Subcutaneous abdominal adipose tissue (tissue), 5 donors: ENCODE data around the gene DCAF11.

ENCODE experiments used
- H3K27ac ChIP-seq: one replicate; pipeline ENCODE4 v1.7.0; 2013; ENCODE audit warnings: low read depth, mild to moderate bottlenecking, inconsistent platforms, low read length, moderate library complexity
- H3K27me3 ChIP-seq, 5 donors: one replicate each; pipeline ENCODE4 v1.7.0; 2013; ENCODE audit warnings: low read length in 5 of 5, inconsistent platforms in 1 of 5; ENCODE audit not compliant: control insufficient read depth in 5 of 5, insufficient read depth in 4 of 5
- H3K36me3 ChIP-seq, 5 donors: one replicate each; pipeline ENCODE4 v1.7.0; 2013; ENCODE audit warnings: low read length in 5 of 5; ENCODE audit not compliant: control insufficient read depth in 5 of 5, insufficient read depth in 5 of 5
- H3K4me1 ChIP-seq, 5 donors: one replicate each; pipeline ENCODE4 v1.7.0; 2013; ENCODE audit warnings: low read length in 5 of 5, mild to moderate bottlenecking in 3 of 5, moderate library complexity in 1 of 5; ENCODE audit not compliant: control insufficient read depth in 5 of 5, insufficient read depth in 5 of 5
- H3K4me3 ChIP-seq, 5 donors: one replicate each; pipeline ENCODE4 v1.7.0; 2013; ENCODE audit warnings: low read length in 5 of 5, low read depth in 1 of 5
- H3K9ac ChIP-seq, 5 donors: one replicate each; pipeline ENCODE4 v1.7.0; 2013; ENCODE audit warnings: low read length in 5 of 5, mild to moderate bottlenecking in 4 of 5, moderate library complexity in 3 of 5
- H3K9me3 ChIP-seq, 5 donors: one replicate each; pipeline ENCODE4 v1.7.0; 2013; ENCODE audit warnings: low read length in 5 of 5; ENCODE audit not compliant: control insufficient read depth in 5 of 5
- donor health status: healthy.
- donor health status: healthy.
- donor health status: healthy.
- donor health status: healthy.
- donor health status: healthy.

DCAF11 gene

DNA sequence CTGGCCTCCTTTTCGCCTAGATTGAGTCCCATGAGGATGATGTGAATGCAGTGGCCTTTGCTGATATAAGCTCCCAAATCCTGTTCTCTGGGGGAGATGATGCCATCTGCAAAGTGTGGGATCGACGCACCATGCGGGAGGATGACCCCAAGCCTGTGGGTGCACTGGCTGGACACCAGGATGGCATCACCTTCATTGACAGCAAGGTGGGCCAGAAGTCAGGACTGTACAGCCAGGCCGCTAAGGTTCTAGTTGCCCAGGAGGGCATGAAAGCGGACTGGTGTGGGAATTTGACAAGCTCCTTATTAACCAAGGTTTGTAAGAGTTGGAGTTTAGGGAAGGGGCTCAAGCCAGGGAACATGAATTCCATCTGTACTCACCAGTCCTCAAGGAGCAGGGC is 5.1 kb downstream of the DCAF11 start:
- H3K4me3 ChIP-seq, result no peak overlapping the region
- H3K36me3 ChIP-seq, result peaks cover 0 to 71% (median 64%) of the 10 kb centered on the region in 5 donors
- H3K9me3 ChIP-seq, result no peaks in the 10 kb centered on the region
- H3K27me3 ChIP-seq, result no peaks in the 10 kb centered on the region
- H3K4me1 ChIP-seq, result peaks cover 4 to 24% (median 16%) of the 10 kb centered on the region in 5 donors
- no peak overlapping the region for H3K9ac ChIP-seq
- no peak overlapping the region for H3K27ac ChIP-seq

DNA sequence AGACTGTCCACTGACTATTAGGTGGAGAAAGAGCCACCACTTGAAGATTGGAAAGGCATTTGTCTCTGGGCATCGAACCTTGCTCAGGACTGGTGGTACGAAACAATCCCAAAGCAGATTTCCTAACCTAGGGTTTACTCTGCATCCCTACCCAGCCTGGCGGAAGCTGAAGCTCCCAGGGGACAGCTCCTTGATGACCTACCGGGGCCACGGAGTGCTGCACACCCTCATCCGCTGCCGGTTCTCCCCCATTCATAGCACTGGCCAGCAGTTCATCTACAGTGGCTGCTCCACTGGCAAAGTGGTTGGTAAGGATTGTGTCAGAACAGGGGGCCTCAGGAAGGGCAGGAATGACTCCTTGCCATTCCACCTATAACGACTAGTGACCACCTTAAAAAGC is 6.6 kb downstream of the DCAF11 start:
- Histone ChIP-seq H3K36me3 (peaks cover 0 to 71% (median 64%) of the 10 kb centered on the region in 5 donors), H3K9me3 (no peaks in the 10 kb centered on the region), H3K4me1 (peaks cover 0 to 12% (median 4%) of the 10 kb centered on the region in 5 donors), H3K27me3 (no peaks in the 10 kb centered on the region), H3K4me3 (no peak overlapping the region), H3K9ac (no peak overlapping the region), H3K27ac (no peak overlapping the region)

- Histone ChIP-seq H3K27ac (no peak overlapping the region), H3K9me3 (no peaks in the 10 kb centered on the region), H3K36me3 (peaks cover 0 to 65% (median 61%) of the 10 kb centered on the region in 5 donors), H3K4me1 (peaks cover 0 to under 1% (median 0%) of the 10 kb centered on the region in 5 donors), H3K4me3 (no peak overlapping the region), H3K9ac (no peak overlapping the region), H3K27me3 (no peaks in the 10 kb centered on the region)
Observed at GRCh38 chr14:24122416-24122815, 7.8 kb downstream of the DCAF11 start.

DNA sequence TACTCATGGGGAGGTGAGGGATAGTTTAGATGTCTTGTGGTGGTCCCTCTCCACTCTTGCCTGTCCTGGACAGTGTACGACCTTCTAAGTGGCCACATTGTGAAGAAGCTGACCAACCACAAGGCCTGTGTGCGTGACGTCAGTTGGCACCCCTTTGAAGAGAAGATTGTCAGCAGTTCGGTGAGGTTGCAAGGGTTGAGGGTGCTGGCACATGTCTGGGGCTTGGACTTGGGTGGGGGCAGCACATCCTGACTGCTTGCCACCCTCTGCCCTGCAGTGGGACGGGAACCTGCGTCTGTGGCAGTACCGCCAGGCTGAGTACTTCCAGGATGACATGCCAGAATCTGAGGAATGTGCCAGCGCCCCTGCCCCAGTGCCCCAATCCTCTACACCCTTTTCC is 8.3 kb downstream of the DCAF11 start:
- no peaks in the 10 kb centered on the region for H3K27me3 ChIP-seq
- no peak overlapping the region for H3K9ac ChIP-seq
- no peaks in the 10 kb centered on the region for H3K9me3 ChIP-seq
- no peaks in the 10 kb centered on the region for H3K4me1 ChIP-seq
- H3K36me3 ChIP-seq, result peaks cover 0 to 61% (median 56%) of the 10 kb centered on the region in 5 donors
- H3K27ac ChIP-seq, result no peak overlapping the region
- H3K4me3 ChIP-seq, result no peak overlapping the region

DNA sequence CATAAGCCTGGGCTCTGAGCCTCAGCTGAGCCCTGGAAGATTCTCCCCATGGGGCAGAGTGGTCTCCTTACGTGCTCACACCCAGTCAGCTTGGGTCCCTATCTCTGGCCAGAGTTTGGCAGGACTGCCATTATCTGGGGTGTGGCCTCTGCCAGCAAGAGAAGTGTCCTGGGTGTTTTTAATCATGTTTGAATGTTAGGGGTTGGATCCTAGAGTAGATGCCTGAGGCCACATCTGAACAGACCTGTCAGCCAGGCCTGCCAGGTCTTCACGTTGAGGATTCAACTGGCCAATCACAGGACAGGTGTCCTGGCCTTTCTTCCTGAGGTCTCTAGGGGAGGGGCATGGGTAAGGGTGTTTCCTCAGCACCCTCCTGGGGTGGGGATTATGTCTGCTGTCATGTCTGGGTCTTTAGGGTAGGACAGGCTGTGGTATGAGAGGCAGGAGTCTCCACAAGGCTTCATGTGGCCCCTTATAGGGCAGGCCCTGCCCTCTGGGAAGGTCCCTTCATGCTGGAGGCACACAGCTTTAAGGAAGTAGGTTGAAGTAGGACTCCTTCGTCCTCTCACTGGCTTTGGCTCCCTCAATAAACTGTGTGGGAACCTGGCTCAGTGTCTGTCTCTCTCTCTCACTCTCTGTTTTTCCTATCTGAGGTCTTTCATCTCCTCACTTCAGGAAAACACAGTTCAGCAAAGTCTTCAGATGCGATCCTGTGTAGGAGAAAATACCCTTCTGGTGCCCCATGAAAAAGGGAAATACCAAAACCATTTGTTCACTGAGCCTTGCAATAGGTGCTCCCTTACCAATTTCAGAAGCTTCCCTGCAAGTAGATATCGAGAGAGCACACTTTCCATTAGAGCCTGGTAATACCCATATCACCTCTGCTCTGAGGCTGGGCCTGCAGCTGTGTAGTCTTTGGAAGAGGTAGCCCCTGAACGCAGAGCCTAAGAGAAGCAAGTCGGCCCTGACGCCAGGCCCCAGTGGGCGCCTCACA is 9.1 kb downstream of the DCAF11 start:
- H3K9ac ChIP-seq, result no peak overlapping the region
- no peak overlapping the region for H3K4me3 ChIP-seq
- peaks cover 0 to 52% (median 48%) of the 10 kb centered on the region in 5 donors for H3K36me3 ChIP-seq
- no peaks in the 10 kb centered on the region for H3K9me3 ChIP-seq
- H3K4me1 ChIP-seq, result no peaks in the 10 kb centered on the region
- H3K27ac ChIP-seq, result no peak overlapping the region
- H3K27me3 ChIP-seq, result no peaks in the 10 kb centered on the region

- Histone ChIP-seq H3K27ac (no peak overlapping the region), H3K9ac (no peak overlapping the region), H3K36me3 (peaks cover 0 to 22% (median 20%) of the 10 kb centered on the region in 5 donors), H3K27me3 (no peaks in the 10 kb centered on the region), H3K4me1 (peaks cover under 1 to 15% (median 9%) of the 10 kb centered on the region in 5 donors), H3K4me3 (no peak overlapping the region), H3K9me3 (no peaks in the 10 kb centered on the region)
Observed at GRCh38 chr14:24126939-24127338, 12.4 kb downstream of the DCAF11 start.

GRCh38 chr14:24127673-24128072 is 13.1 kb downstream of the DCAF11 start:
- Histone ChIP-seq H3K4me1 (peaks cover 1 to 22% (median 9%) of the 10 kb centered on the region in 5 donors), H3K4me3 (no peak overlapping the region), H3K36me3 (peaks cover 0 to 17% (median 14%) of the 10 kb centered on the region in 5 donors), H3K27ac (no peak overlapping the region), H3K9me3 (no peaks in the 10 kb centered on the region), H3K9ac (no peak overlapping the region), H3K27me3 (no peaks in the 10 kb centered on the region)

GRCh38 chr14:24129410-24129998 is 14.9 kb downstream of the DCAF11 start:
- Histone ChIP-seq H3K36me3 (no peaks in the 10 kb centered on the region), H3K9ac (no peak overlapping the region), H3K9me3 (no peaks in the 10 kb centered on the region), H3K27me3 (no peaks in the 10 kb centered on the region), H3K27ac (no peak overlapping the region), H3K4me3 (no peak overlapping the region), H3K4me1 (peaks cover 1 to 23% (median 9%) of the 10 kb centered on the region in 5 donors)

DNA sequence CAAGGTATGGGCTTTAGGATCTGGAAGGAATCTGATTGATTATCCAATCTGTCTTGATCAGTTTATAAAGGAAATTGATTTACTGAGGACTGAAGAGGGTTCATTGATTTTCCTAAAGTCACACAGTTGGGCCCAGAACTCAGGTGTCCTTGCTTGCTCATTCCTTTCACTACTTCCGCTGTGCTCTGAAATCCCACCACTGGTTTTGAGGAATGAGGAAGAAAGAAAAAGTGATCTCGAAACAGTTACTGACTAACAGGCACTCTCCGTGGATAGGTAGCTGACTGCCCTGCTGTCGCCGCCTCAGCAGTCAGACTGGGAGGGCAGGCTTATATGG is 15.8 kb downstream of the DCAF11 start, which contains the start of gene FITM1:
Gene FITM1 (plus strand): TSS at position 280 of the 337 bp plus-strand sequence. CDS start 905 bp downstream, outside the sequence.
- peak within 1 kb of the TSS in 2 of 5 donors; percentile 1 to 41 for H3K9ac ChIP-seq
- H3K27ac ChIP-seq, result peak within 1 kb of the TSS; percentile 46
- no peaks in the 10 kb centered on the region for H3K27me3 ChIP-seq
- no peak within 1 kb of the TSS for H3K4me3 ChIP-seq
- no peaks in the 10 kb centered on the region for H3K36me3 ChIP-seq
- peaks cover 1 to 24% (median 11%) of the 10 kb centered on the region in 5 donors for H3K4me1 ChIP-seq
- no peaks in the 10 kb centered on the region for H3K9me3 ChIP-seq
